HUES48 (cell line): ENCODE data around the gene DLG2.

Experiments
- H3K27ac ChIP-seq: one replicate; pipeline ENCODE4 v1.7.0; 2013; ENCODE audit warnings: low read depth, low read length, inconsistent platforms
- H3K27me3 ChIP-seq: 2 replicates; pipeline ENCODE4 v1.6.1; 2013; ENCODE audit warnings: mild to moderate bottlenecking, low read length; ENCODE audit not compliant: control insufficient read depth, insufficient read depth
- H3K36me3 ChIP-seq: 2 replicates; pipeline ENCODE4 v1.6.1; 2013; ENCODE audit warnings: low read length; ENCODE audit not compliant: control insufficient read depth, insufficient read depth
- H3K4me1 ChIP-seq: 2 replicates; pipeline ENCODE4 v1.6.1; 2013; ENCODE audit warnings: mild to moderate bottlenecking, low read length; ENCODE audit not compliant: control insufficient read depth, insufficient read depth
- H3K4me3 ChIP-seq: 2 replicates; pipeline ENCODE4 v1.5.1; 2013; ENCODE audit warnings: mild to moderate bottlenecking, low read depth, low read length
- H3K9ac ChIP-seq: 2 replicates; pipeline ENCODE4 v1.6.1; 2013; ENCODE audit warnings: mild to moderate bottlenecking, low read depth, low read length, moderate library complexity
- H3K9me3 ChIP-seq: 2 replicates; pipeline ENCODE4 v1.6.1; 2013; ENCODE audit warnings: low read length; ENCODE audit not compliant: control insufficient read depth, insufficient read depth

Gene DLG2

DNA sequence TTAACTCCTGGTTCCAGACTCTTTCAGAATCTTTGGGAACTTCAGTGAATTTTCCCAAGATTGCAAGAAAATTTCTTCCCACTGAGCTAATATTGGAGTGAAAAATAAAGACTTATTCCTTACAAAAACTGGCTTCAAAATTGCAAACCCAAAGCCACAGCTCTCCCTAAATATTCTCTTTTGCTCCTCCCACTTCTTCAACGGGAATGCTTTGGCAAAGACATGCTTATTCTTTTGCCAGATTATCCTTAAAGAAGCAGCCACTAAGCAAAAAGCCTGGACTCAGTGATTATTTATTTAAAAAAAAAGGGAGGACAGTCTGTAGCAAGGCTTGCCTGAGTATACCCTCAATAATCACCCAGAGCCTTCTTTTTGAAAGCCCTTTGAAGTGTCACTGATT lies 1438.6 kb downstream of the DLG2 start:
- H3K9me3 ChIP-seq: no peaks in the 10 kb centered on the region

DNA sequence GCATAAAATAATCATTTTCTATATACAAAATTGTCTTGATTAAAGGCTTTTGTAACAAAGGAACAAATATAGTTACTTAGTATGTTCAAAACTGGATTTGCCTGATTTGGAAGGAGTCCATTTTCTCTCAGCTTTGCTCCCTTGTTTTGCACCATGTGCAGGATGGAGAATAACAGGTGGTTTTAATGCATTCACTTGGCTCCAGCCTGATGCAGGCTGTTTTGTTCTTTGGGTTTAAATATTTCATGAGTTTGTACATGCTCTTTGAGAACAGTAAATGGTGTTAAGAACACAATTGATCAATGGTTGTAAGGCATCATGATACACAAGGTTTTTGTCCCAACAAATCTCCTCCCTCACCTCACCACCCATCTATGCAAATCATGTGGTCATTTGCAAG lies 1454.1 kb downstream of the DLG2 start:
- Histone ChIP-seq H3K36me3 (no peaks in the 10 kb centered on the region), H3K4me3 (no peak overlapping the region), H3K4me1 (no peaks in the 10 kb centered on the region)

More for the DNA sequence above, 1438.6 kb downstream of the DLG2 start:
- H3K9ac ChIP-seq: no peak overlapping the region
- no peaks in the 10 kb centered on the region for H3K27me3 ChIP-seq
- H3K4me1 ChIP-seq: no peaks in the 10 kb centered on the region
- H3K36me3 ChIP-seq: no peaks in the 10 kb centered on the region
- H3K27ac ChIP-seq: no peak overlapping the region
- no peak overlapping the region for H3K4me3 ChIP-seq

DNA sequence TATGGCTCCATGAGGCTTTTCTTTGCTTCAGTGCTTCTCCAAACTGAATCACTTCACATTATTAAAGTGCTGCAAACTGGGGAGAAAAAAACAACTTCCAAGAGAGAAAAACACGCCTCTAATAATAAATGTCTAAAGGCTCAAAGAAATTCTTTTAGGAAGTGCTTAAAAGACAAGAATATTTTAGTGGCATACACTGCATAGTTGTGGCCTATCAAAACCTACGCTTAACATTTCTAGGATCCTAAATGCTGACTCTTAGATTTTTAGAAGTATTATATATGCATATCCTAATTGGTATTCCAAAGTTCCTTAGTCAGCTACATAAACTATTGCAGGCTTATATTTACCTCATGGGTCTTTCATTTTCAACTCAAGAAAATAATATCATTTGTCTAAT lies 1462.0 kb downstream of the DLG2 start:
- Histone ChIP-seq H3K4me3 (no peak overlapping the region), H3K9ac (no peak overlapping the region), H3K27ac (no peak overlapping the region), H3K27me3 (no peaks in the 10 kb centered on the region), H3K4me1 (no peaks in the 10 kb centered on the region; the same call in 1 of the 2 replicates), H3K36me3 (no peaks in the 10 kb centered on the region), H3K9me3 (no peaks in the 10 kb centered on the region)

More for the DNA sequence above, 1454.1 kb downstream of the DLG2 start:
- Histone ChIP-seq H3K27ac (no peak overlapping the region), H3K9ac (no peak overlapping the region), H3K9me3 (no peaks in the 10 kb centered on the region), H3K27me3 (no peaks in the 10 kb centered on the region)

DNA sequence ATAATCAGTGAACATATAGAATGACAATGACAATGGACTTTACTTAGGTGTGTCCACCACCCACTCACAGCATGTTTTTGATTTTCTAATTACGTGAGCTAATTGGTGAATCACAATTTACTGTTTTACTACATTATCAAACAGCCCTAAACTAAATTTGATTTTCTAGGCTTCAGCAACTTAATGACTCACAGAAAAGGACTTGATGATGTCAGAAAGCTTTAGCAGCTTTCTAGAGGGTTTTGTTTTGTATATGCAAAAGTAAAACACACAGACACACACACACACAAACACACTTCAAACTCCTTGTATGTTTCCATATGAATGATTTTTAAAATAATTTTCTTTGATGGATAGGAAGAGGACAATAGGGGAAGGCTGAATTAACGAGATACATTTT lies 1462.4 kb downstream of the DLG2 start:
- Histone ChIP-seq H3K36me3 (no peaks in the 10 kb centered on the region), H3K4me3 (no peak overlapping the region), H3K4me1 (no peaks in the 10 kb centered on the region; the same call in 1 of the 2 replicates), H3K9me3 (no peaks in the 10 kb centered on the region), H3K9ac (no peak overlapping the region), H3K27me3 (no peaks in the 10 kb centered on the region), H3K27ac (no peak overlapping the region)

DNA sequence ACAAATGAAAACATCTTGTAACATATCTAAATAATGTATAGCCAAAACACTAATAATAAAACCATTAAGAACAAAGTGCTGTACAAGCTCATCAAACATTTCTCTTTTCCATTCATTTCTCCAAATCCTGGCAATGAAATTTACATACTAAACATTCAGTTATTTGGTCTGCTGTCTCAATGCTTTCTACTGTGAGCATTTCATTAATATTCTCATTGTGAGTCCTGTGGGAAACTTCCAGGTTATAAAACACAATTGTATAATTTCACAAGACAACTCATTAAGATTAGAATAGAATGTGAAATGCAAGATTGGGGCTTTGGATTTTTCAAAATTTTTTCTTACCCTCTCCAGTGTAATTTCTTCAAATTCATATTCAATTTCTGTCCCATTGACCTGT lies 1464.0 kb downstream of the DLG2 start:
- Histone ChIP-seq H3K4me3 (no peak overlapping the region), H3K9me3 (no peaks in the 10 kb centered on the region), H3K4me1 (no peaks in the 10 kb centered on the region; the same call in 1 of the 2 replicates), H3K27me3 (no peaks in the 10 kb centered on the region), H3K27ac (no peak overlapping the region), H3K9ac (no peak overlapping the region), H3K36me3 (no peaks in the 10 kb centered on the region)

DNA sequence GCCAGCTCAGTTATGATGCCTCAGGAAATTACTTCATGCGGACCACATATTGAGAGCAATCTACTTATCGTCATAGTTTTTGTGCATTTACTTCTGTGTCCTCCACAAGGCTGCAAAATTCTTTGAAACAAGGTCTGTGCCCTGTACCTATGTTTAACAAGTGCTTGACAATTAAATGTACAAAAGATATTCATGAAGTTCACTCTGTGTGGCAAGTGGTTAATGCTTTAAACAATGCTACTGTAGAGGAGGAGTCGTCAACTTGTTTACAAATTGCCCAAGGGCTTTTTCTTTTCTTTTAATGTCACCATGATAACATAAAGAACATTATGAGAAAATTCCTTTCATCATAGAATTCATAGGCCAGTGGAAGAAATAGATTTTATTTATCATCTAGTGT lies 1469.5 kb downstream of the DLG2 start:
- Histone ChIP-seq H3K4me3 (no peak overlapping the region), H3K36me3 (no peaks in the 10 kb centered on the region), H3K4me1 (no peaks in the 10 kb centered on the region), H3K9me3 (no peaks in the 10 kb centered on the region), H3K27ac (no peak overlapping the region), H3K27me3 (no peaks in the 10 kb centered on the region), H3K9ac (no peak overlapping the region)

DNA sequence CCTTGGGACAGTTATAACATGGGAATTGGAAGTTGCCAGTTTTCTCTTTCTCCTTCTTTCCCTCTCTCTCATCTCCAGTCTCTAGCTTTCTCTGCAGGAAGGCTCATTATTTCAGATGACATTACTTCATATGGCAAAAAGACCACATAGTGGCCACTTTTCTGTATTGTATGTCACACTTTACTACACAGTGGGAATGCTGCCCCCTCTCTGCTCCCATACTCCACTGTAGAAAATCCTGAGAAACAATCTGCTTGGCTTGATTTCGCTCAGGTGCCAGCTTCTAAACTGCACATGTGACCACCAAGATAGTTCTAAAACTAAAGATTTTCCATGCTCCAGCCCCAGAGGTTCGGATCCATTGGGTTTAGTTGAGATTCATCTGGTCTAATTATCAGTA lies 1480.3 kb downstream of the DLG2 start:
- no peaks in the 10 kb centered on the region for H3K27me3 ChIP-seq
- H3K4me3 ChIP-seq: no peak overlapping the region
- H3K36me3 ChIP-seq: no peaks in the 10 kb centered on the region
- H3K9me3 ChIP-seq: no peaks in the 10 kb centered on the region
- H3K27ac ChIP-seq: no peak overlapping the region
- H3K9ac ChIP-seq: no peak overlapping the region
- H3K4me1 ChIP-seq: peaks cover 3% of the 10 kb centered on the region; the same call in 1 of the 2 replicates

DNA sequence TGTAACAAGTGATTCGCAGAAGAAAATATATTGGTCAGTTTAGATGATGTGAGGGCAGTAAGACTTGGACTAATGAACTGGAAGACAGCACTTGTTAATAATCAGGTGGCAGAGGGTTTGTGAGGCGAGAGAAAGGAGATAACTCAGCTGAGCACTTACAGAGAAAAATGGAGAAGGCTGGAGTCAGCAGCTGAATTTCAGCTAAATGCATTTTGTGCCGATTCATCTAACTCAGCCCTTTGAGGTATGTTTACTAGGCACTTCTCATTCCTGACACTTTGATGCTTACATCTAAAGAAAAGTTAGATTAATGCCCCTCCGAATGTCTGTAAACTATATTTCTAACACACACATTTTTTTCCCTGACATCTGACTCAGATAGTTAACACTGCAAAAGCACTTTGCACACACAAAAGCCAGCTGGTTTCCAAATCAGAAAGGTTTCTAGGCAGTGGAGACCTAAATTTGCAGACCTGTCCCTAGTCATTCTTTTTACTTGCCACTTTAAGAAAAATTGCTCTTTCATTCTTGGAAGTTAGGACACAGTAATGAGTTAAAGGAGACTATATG lies 1481.4 kb downstream of the DLG2 start:
- H3K9ac ChIP-seq: no peak overlapping the region
- H3K36me3 ChIP-seq: no peaks in the 10 kb centered on the region
- no peak overlapping the region for H3K4me3 ChIP-seq
- no peaks in the 10 kb centered on the region for H3K9me3 ChIP-seq
- H3K4me1 ChIP-seq: peaks cover 5% of the 10 kb centered on the region
- no peak overlapping the region for H3K27ac ChIP-seq
- no peaks in the 10 kb centered on the region for H3K27me3 ChIP-seq

DNA sequence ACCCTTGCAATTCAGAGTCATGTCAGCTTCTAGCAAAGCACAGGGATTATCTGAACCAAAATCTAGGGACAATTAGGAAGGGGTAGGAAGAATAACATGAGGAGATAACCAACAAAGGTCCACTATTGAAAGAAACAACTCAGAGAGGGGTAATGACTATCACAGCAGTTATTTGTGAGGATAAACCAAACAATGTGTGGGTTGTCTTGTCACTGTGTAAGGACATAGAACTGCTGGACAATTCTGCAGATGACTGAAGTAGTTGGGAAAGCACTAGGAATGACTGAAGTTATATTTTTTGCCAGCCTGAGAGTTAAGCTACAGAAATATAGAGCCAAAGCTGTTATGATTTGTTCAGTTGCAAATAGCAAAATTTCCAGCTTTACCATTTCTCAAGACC lies 1482.6 kb downstream of the DLG2 start:
- Histone ChIP-seq H3K27ac (no peak overlapping the region), H3K27me3 (no peaks in the 10 kb centered on the region), H3K9me3 (no peaks in the 10 kb centered on the region)

DNA sequence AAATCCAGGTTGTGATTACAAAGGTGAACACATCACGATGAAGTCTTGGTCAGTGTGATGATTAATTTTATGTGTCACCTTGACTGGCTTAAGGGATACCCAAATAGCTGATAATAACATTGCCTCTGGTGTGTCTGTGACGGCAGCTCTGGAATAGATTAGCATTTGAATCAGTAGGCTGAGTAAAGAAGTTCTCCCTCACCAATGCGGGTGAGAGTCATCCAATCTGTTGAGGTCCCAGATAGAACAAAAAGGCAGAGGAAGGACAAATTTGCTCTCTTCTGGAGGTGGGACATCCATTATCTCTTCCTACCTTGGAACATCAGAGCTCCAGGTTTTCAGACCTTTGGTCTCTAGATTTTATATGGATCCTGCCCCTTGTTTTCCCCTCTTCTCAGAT lies 1484.7 kb downstream of the DLG2 start:
- no peaks in the 10 kb centered on the region for H3K27me3 ChIP-seq
- no peak overlapping the region for H3K27ac ChIP-seq
- H3K4me3 ChIP-seq: no peak overlapping the region
- H3K9ac ChIP-seq: no peak overlapping the region
- H3K9me3 ChIP-seq: no peaks in the 10 kb centered on the region
- peaks cover 12% of the 10 kb centered on the region for H3K4me1 ChIP-seq
- H3K36me3 ChIP-seq: no peaks in the 10 kb centered on the region

More for the DNA sequence above, 1482.6 kb downstream of the DLG2 start:
- Histone ChIP-seq H3K4me1 (peaks cover 12% of the 10 kb centered on the region), H3K4me3 (no peak overlapping the region), H3K36me3 (no peaks in the 10 kb centered on the region), H3K9ac (no peak overlapping the region)

DNA sequence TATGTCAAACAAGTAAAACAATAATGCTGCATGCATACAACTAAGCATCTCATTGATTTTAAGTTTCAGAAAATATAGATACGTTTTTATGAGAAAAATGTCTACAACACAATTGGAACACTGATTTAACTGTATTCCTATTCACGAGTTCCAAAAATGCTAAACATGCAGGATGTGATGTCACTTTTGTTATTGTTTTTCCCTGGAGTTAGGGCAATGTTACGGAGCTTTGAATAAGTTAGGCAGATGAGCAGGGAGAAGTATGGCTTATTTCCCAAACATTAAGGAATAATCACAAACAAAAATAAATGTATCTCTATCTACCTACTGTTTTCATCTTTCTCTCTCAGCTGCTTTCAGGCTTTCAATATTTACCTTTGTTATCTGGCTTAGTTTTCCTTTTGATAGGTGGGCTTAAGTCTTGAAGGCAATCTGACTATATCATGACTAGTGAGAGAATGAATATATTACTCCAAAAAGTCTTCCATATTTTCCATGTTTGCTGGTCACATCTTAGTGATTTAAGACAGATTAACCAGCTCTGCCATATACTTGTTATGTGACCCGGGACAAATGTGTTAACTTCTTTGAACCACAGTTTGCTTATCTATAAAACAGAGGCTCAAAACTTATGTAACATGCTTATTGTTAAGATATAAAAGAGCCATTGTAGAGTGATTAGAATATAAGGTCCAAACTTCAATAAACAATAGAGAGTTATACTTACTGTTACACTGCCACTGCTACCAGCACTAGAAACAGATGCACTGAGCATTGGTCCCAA lies 1486.6 kb downstream of the DLG2 start:
- no peak overlapping the region for H3K27ac ChIP-seq
- 0 out of 2 replicates have a peak overlapping the region, but pooled peaks have one; percentile 20 for H3K9ac ChIP-seq
- no peaks in the 10 kb centered on the region for H3K36me3 ChIP-seq
- H3K4me3 ChIP-seq: no peak overlapping the region
- H3K27me3 ChIP-seq: no peaks in the 10 kb centered on the region
- no peaks in the 10 kb centered on the region for H3K9me3 ChIP-seq
- peaks cover 12% of the 10 kb centered on the region for H3K4me1 ChIP-seq
